HepG2 (cell line): ENCODE measurements around the gene ATAD1. TPM values are rescaled to one million over a fixed set of nuclear protein-coding genes. Genes with fewer than 3 reads are reported as not detected.
A peak's percentile ranks its signal among the peaks of the same experiment; 100 is the strongest.
"Not testable (repeated sequence)": the region's sequence is repeated elsewhere in the genome, so short reads cannot be mapped to it uniquely, and the experiment has no call there.

ENCODE experiments used
- FOXK1 ChIP-seq: sonication (generic); formaldehyde crosslinking; IDR thresholded peaks from 2 replicates; pipeline ENCODE4 v1.4.0; 2020; ENCODE audit warnings: low read depth, missing genetic modification reagents, borderline replicate concordance
- HDAC2 ChIP-seq: sonication (generic); formaldehyde crosslinking; IDR thresholded peaks from 2 replicates; pipeline ENCODE4 v1.4.0; 2020; ENCODE audit warnings: missing genetic modification reagents
- LCORL ChIP-seq, 2 experiments: fragments of 450-650 bp in 1 of 2; sonication (generic) in 1 of 2; formaldehyde crosslinking in 1 of 2; IDR thresholded peaks; 2 replicates each; pipeline versions ENCODE4 v1.5.0 to v1.6.1; 2017 to 2020; ENCODE audit warnings: antibody characterized with exemption in 1 of 2, missing genetic modification reagents in 1 of 2
- MXI1 ChIP-seq: IDR thresholded peaks from 3 replicates; pipeline ENCODE4 v1.6.1; 2012; ENCODE audit warnings: low read depth, low read length, inconsistent platforms, borderline replicate concordance
- NR2C2 ChIP-seq: sonication (generic); formaldehyde crosslinking; IDR thresholded peaks from 2 replicates; pipeline ENCODE4 v1.4.0; 2020; ENCODE audit warnings: missing genetic modification reagents, mild to moderate bottlenecking, moderate library complexity, borderline replicate concordance
- RXRB ChIP-seq: IDR thresholded peaks from 2 replicates; pipeline ENCODE4 v1.6.1; 2016; ENCODE audit warnings: borderline replicate concordance, missing genetic modification reagents, missing compliant biosample characterization
- SALL1 ChIP-seq: sonication (generic); formaldehyde crosslinking; IDR thresholded peaks from 2 replicates; pipeline ENCODE4 v1.8.0; 2022; ENCODE audit warnings: mild to moderate bottlenecking, missing genetic modification reagents
- SOX6 ChIP-seq, 2 experiments: fragments of 450-650 bp in 1 of 2; sonication (generic) in 1 of 2; formaldehyde crosslinking in 1 of 2; IDR thresholded peaks; 2 replicates each; pipeline versions ENCODE4 v1.4.0 to v1.6.1; 2017 to 2020; ENCODE audit warnings: antibody characterized with exemption in 1 of 2, mild to moderate bottlenecking in 1 of 2, missing genetic modification reagents in 1 of 2
- ZNF761 ChIP-seq: sonication (generic); formaldehyde crosslinking; conservative IDR thresholded peaks from 2 replicates; pipeline ENCODE4 v1.4.0; 2020; ENCODE audit warnings: mild to moderate bottlenecking, missing genetic modification reagents
- ZSCAN9 ChIP-seq: IDR thresholded peaks from 2 replicates; pipeline ENCODE4 v1.6.1; 2016; ENCODE audit warnings: borderline replicate concordance
- polyA plus RNA-seq, 8 experiments: library from polyadenylated mRNA; depleted of rRNA in 3 of 8; stranded (reverse) in 7 of 8; unstranded in 1 of 8; fragments of >200 nt; fragmentation: Illumina TruSeq in 4 of 8; extraction: Trizol in 4 of 8; gene quantifications; 2 replicates each; pipeline versions ENCODE4 v1.2.1 to v1.2.3, GENCODE V29; 2011 to 2016; ENCODE audit warnings: low read depth in 4 of 8, missing spikeins in 1 of 8, mixed read lengths in 1 of 8; ENCODE audit not compliant: insufficient read depth in 1 of 8
- total RNA-seq, 5 experiments: library from RNA; depleted of rRNA; stranded (reverse); fragments of >200 nt; fragmentation: Illumina TruSeq; extraction: Trizol; gene quantifications; 2 replicates each; pipeline ENCODE4 v1.2.3, GENCODE V29; 2016; ENCODE audit warnings: low read depth in 1 of 5
- TF ChIP-seq, protein P1 (sequence below), 2 experiments: sonication (generic) in 1 of 2; formaldehyde crosslinking in 1 of 2; IDR thresholded peaks; 2 replicates each; pipeline versions ENCODE4 v1.6.1 to v1.9.0; 2014 to 2022; ENCODE audit warnings: antibody characterized with exemption in 1 of 2, borderline replicate concordance in 1 of 2, inconsistent platforms in 1 of 2, low read depth in 1 of 2, missing genetic modification reagents in 1 of 2
- TF ChIP-seq, protein P2 (sequence below), 2 experiments: fragments of 450-650 bp in 1 of 2; sonication (generic) in 1 of 2; formaldehyde crosslinking in 1 of 2; IDR thresholded peaks; 2 replicates each; pipeline versions ENCODE4 v1.6.1 to v1.8.0; 2016 to 2022; ENCODE audit warnings: antibody characterized with exemption in 1 of 2, mild to moderate bottlenecking in 1 of 2, missing genetic modification reagents in 1 of 2

The ATAD1 gene
- total and polyA plus RNA-seq, 2 of the 13 experiments (the other 11 are each of a cell fraction or from before 2014, with no cell fraction given) = 14.9 to 28.2 TPM

DNA sequence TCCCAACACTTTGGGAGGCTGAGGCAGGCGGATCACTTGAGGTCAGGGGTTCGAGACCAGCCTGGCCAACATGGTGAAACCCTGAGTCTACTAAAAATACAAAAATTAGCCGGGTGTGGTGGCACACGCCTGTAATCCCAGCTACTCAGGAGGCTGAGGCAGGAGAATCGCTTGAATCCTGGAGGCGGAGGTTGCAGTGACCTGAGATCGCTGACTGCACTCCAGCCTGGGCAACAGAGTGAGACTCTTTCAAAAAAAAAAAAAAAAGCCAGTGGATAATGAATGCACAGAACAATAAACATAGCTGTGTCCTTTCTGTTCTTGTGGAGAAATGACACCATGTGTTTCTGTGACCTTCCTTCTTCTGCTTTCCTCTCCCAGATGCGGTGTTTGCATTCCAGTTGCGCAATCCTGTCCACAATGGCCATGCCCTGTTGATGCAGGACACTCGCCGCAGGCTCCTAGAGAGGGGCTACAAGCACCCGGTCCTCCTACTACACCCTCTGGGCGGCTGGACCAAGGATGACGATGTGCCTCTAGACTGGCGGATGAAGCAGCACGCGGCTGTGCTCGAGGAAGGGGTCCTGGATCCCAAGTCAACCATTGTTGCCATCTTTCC, 74.9 kb downstream of the ATAD1 start (continued):
- TF ChIP-seq, protein P1, sequence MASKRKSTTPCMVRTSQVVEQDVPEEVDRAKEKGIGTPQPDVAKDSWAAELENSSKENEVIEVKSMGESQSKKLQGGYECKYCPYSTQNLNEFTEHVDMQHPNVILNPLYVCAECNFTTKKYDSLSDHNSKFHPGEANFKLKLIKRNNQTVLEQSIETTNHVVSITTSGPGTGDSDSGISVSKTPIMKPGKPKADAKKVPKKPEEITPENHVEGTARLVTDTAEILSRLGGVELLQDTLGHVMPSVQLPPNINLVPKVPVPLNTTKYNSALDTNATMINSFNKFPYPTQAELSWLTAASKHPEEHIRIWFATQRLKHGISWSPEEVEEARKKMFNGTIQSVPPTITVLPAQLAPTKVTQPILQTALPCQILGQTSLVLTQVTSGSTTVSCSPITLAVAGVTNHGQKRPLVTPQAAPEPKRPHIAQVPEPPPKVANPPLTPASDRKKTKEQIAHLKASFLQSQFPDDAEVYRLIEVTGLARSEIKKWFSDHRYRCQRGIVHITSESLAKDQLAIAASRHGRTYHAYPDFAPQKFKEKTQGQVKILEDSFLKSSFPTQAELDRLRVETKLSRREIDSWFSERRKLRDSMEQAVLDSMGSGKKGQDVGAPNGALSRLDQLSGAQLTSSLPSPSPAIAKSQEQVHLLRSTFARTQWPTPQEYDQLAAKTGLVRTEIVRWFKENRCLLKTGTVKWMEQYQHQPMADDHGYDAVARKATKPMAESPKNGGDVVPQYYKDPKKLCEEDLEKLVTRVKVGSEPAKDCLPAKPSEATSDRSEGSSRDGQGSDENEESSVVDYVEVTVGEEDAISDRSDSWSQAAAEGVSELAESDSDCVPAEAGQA (IDR thresholded peaks at IDR 0.05; ENCODE audit: low read depth) = 0 out of 2 replicates have a peak, but pooled peaks have one; percentile 46
- TF ChIP-seq, protein P1 (CRISPR knock-in tag; IDR thresholded peaks at IDR 0.05; ENCODE audit: borderline replicate concordance) = not testable (repeated sequence)
- TF ChIP-seq RXRB (CRISPR knock-in tag) (peak; percentile 65; the same call in 1 of the 2 replicates), MXI1 (0 out of 3 replicates have a peak, but pooled peaks have one; percentile 46), ZNF761 (CRISPR knock-in tag) (peak; percentile 98), FOXK1 (CRISPR knock-in tag) (peak; percentile 69; the same call in 1 of the 2 replicates), ZSCAN9 (peak; percentile 69; the same call in 1 of the 2 replicates), SOX6 (CRISPR knock-in tag; IDR thresholded peaks at IDR 0.05) (peak; percentile 94), NR2C2 (CRISPR knock-in tag) (0 out of 2 replicates have a peak, but pooled peaks have one; percentile 22), SALL1 (CRISPR knock-in tag) (peak; percentile 75), LCORL (CRISPR knock-in tag; IDR thresholded peaks at IDR 0.05) (0 out of 2 replicates have a peak, but pooled peaks have one; percentile 25), HDAC2 (CRISPR knock-in tag) (peak; percentile 68; the same call in 1 of the 2 replicates)
- TF ChIP-seq SOX6, LCORL (IDR thresholded peaks at IDR 0.05): not testable (repeated sequence)
- TF ChIP-seq, protein P2, sequence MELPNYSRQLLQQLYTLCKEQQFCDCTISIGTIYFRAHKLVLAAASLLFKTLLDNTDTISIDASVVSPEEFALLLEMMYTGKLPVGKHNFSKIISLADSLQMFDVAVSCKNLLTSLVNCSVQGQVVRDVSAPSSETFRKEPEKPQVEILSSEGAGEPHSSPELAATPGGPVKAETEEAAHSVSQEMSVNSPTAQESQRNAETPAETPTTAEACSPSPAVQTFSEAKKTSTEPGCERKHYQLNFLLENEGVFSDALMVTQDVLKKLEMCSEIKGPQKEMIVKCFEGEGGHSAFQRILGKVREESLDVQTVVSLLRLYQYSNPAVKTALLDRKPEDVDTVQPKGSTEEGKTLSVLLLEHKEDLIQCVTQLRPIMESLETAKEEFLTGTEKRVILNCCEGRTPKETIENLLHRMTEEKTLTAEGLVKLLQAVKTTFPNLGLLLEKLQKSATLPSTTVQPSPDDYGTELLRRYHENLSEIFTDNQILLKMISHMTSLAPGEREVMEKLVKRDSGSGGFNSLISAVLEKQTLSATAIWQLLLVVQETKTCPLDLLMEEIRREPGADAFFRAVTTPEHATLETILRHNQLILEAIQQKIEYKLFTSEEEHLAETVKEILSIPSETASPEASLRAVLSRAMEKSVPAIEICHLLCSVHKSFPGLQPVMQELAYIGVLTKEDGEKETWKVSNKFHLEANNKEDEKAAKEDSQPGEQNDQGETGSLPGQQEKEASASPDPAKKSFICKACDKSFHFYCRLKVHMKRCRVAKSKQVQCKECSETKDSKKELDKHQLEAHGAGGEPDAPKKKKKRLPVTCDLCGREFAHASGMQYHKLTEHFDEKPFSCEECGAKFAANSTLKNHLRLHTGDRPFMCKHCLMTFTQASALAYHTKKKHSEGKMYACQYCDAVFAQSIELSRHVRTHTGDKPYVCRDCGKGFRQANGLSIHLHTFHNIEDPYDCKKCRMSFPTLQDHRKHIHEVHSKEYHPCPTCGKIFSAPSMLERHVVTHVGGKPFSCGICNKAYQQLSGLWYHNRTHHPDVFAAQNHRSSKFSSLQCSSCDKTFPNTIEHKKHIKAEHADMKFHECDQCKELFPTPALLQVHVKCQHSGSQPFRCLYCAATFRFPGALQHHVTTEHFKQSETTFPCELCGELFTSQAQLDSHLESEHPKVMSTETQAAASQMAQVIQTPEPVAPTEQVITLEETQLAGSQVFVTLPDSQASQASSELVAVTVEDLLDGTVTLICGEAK (IDR thresholded peaks at IDR 0.05) = not testable (repeated sequence)
- TF ChIP-seq, protein P2 (CRISPR knock-in tag; IDR thresholded peaks at IDR 0.05) = peak; percentile 43; the same call in 1 of the 2 replicates
